ENCODE measurements around the gene CADM2.
"Not testable (repeated sequence)": the region's sequence is repeated elsewhere in the genome, so short reads cannot be mapped to it uniquely, and the experiment has no call there.

CADM2 gene

DNA sequence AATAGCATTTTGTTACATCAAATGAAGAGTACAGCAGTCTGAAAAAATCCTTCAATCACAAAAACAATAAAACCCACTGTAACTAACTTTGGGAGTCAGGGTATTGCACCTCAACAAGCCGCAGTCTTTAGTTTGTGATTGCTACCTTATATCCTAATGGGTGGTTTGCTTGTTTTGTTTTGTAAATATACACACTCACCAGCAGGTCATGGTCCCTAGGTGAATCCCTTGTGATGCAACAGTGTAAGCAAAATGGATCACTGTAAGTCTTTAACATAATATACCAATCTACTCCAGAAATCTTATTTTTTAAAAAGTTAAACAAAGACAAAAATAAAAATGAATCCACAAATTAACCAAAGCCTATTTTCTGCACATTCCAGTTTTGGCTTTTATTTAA, 749.5 kb downstream of the CADM2 start:
- DNase-seq = not testable (repeated sequence)

- DNase-seq = no peak
These were observed 750.6 kb downstream of the CADM2 start for GRCh38 chr3:85709346-85709892.

DNA sequence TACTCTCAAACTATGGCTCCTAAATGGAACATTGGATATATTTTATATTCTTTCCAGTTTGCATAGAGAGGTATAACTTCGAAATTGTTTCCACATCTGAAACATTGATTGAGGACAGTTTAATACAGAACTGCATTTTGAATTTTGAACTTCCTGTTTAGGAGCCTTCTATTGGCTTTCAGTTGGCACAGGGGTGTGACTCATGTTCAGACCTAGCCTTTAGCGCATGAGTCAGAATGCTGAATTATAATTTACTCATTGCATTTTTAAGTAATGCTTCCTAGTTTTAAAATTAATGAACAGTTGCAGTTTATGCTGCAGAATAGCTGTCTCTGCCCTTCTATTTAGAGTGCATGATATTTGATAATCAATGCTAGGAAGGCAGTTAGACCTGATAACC, 751.7 kb downstream of the CADM2 start:
- no peak for DNase-seq

GRCh38 chr3:85721409-85722145, 762.8 kb downstream of the CADM2 start:
- no peak for DNase-seq

DNA sequence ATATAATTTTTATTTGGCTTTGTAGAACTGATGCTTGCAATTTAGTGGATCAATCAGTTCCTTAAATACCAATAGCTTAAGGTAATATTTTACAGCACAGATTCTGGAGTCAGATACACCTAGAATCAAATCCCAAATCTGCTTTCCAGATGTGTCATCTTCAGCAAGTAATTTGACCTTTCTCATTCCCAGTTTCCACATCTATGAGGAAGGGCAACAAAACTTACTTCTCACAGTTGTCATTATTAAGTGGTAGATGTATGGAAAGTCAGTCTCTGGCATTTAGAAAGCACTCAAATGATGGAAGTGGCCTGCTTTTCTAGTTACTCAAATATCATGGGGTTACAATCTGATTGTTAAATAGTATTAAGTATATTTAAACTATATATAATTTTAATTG, 767.0 kb downstream of the CADM2 start:
- no peak for DNase-seq

- no peak for DNase-seq
These were observed 767.5 kb downstream of the CADM2 start for GRCh38 chr3:85726241-85726640.

- no peak for DNase-seq
These were observed 779.1 kb downstream of the CADM2 start for GRCh38 chr3:85737846-85738245.

DNA sequence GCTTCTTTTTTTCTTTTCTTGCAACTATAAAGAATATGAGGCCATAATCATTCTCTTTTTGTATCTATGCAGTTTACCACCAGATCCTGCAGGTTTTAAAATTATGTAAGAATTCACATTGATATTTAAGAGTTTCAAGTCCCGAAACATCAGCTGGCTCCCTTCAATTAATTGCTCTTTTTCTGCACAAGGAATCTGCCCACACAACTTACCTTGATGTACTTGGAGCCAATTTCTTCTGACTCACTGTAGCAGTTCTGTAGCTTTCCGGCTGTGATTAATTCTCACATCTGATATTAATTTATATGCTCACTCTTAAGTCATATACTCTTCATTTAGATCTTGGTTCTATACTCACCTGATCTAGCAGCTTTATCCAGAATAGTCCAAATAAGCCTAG, 781.8 kb downstream of the CADM2 start:
- no peak for DNase-seq

- DNase-seq = no peak
These were observed 799.7 kb downstream of the CADM2 start for GRCh38 chr3:85758442-85758841.

DNA sequence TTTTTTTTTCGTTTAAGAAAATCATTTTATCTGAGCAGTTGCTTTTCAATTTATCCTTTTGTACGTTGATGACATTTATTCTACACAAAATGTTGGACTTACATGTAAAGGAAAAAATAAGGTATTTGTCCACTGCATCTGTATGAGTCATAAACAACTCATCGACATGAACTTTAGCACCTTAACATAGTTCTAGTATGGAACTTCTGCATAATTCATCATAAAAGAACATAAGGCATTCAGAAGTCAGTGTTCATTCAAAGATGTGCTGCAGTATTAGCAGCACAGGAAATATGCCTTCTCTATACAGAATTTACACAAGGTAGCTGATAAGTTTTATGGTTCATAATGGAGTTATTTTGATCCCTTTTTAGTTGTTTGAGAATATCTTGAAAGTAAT, 801.6 kb downstream of the CADM2 start:
- DNase-seq = no peak

DNA sequence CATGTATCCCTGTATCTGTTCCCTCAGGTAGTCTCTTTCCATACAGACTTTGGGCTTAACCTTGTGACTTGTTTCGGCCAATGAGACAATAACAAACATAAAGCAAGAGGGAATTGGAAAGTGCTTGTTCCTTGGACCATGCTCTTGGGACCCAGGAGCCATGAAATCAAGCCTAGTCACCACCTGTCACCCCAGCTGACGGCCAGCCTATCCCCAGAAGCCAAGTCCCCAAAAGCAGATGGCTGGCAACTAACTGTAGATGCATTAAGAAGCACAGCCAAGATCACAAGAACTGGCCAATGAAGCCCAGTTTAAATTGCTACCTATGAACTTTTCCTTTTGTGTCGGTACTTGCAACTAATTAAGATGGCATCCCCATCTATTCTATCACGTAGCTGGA, 822.0 kb downstream of the CADM2 start:
- peak; percentile 84 for DNase-seq

- peak; percentile 7 for DNase-seq
These were observed 823.0 kb downstream of the CADM2 start for GRCh38 chr3:85781806-85782205.

GRCh38 chr3:85783291-85783690, 824.5 kb downstream of the CADM2 start:
- peak; percentile 82 for DNase-seq

GRCh38 chr3:85785766-85786165, 827.0 kb downstream of the CADM2 start:
- no peak for DNase-seq

GRCh38 chr3:85790445-85791030, 831.7 kb downstream of the CADM2 start:
- no peak for DNase-seq

- no peak for DNase-seq
These were observed 837.4 kb downstream of the CADM2 start for GRCh38 chr3:85796140-85796539.

DNA sequence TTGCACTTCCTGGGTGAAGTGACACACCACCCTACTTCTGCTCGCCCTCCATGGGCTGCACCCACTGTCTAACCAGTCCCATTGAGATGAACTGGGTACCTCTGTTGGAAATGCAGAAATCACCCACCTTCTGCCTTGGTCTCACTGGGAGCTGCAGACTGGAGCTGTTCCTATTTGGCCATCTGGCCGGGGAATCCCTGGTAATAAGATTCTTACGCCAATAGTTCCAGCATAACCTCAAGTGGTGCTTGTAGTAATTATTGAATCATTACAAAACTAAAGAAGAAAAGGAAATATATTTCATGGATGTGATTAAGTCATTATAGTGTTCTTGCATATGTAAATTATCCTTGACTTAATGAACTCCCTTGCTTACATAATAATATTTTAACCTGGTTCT, 841.9 kb downstream of the CADM2 start:
- no peak for DNase-seq

DNA sequence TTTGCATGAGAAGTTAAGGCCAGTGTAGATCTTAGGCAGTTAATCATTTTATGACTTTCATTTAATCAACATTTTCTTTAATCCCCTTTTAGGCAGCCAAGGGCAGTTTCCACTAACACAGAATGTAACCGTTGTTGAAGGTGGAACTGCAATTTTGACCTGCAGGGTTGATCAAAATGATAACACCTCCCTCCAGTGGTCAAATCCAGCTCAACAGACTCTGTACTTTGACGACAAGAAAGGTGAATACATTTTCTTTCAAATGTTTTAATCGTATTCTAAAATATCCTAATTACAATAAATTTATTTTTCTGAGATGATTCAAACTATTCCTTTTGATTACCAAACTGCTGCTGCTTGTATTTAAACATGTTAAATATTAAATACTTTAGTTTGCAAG, 843.2 kb downstream of the CADM2 start:
- DNase-seq = no peak

DNA sequence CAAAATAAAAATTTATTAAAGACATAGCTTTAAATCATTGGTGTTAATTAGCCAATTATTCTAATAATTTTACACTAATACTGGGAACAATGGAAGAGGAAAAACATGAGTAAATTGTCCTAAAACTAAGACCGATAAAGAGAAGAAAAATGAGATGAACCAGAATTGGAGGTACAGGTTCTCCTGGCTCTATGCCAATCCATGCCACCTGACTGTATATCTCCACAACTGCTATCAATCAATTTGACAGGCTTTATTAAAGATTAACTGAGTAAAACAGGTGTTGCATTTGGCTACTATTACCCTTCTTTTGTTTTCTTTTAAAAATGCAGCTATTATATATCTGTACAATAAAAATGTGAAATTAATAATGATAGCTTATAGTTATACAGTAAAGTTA, 850.0 kb downstream of the CADM2 start:
- DNase-seq = no peak

DNA sequence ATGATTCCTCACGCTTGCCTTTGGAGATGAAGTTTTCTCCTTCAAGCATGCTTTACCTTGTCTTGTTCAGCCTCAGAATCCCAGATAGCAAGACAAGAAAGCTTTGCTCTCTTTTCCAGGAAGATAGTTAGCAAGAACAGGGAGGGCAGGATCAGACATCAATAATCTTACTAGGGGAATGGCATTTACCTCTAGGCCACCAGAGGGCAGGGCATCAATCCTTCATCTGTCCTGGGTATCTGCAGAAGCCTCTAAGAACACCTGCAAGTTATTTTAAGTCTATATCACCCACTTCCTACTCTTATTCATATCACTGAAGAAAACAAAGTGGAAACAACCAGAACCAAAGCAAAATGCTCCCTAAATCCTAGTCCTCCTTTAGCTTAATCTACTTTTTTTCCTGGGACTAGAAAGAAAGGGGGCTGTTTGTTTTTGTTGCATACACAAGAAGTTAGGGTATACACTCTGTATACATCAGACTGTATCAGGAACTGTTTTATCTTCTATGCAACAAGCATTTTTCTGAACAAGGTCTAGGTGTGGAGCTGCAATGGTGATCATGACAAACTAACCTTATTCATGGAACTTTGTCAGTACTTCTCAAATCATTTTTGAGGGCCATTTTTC, 862.5 kb downstream of the CADM2 start:
- no peak for DNase-seq

GRCh38 chr3:85835857-85836440, 877.2 kb downstream of the CADM2 start:
- DNase-seq = no peak

DNA sequence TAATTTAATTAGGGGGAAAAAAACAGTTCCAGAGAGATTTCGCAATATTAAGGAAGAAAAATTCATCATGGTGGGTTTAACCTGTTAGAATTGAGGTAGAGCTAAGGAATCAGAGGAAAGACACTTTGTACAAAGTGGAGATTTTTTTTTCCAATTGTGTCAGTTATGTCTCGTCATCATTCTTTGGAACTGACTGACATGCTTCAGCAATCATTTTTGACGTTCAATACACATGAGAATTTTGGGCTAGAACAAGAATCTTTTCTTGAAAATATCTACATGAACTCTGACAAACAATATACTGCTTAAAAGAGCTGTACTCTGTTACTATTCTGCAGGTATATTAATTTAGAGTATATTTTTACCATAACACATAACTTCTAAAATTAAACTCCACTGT, 878.6 kb downstream of the CADM2 start:
- no peak for DNase-seq

GRCh38 chr3:85838921-85839320, 880.1 kb downstream of the CADM2 start:
- no peak for DNase-seq

GRCh38 chr3:85842081-85842480, 883.3 kb downstream of the CADM2 start:
- no peak for DNase-seq

All from DMS 273 treated with DMSO at 0.1 percent for 48 hours (cell line).